ENCODE results near the gene DBX1.
"Not testable (repeated sequence)": the region's sequence is repeated elsewhere in the genome, so short reads cannot be mapped to it uniquely, and the experiment has no call there.

DBX1 gene, protein sequence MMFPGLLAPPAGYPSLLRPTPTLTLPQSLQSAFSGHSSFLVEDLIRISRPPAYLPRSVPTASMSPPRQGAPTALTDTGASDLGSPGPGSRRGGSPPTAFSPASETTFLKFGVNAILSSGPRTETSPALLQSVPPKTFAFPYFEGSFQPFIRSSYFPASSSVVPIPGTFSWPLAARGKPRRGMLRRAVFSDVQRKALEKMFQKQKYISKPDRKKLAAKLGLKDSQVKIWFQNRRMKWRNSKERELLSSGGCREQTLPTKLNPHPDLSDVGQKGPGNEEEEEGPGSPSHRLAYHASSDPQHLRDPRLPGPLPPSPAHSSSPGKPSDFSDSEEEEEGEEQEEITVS

DNA sequence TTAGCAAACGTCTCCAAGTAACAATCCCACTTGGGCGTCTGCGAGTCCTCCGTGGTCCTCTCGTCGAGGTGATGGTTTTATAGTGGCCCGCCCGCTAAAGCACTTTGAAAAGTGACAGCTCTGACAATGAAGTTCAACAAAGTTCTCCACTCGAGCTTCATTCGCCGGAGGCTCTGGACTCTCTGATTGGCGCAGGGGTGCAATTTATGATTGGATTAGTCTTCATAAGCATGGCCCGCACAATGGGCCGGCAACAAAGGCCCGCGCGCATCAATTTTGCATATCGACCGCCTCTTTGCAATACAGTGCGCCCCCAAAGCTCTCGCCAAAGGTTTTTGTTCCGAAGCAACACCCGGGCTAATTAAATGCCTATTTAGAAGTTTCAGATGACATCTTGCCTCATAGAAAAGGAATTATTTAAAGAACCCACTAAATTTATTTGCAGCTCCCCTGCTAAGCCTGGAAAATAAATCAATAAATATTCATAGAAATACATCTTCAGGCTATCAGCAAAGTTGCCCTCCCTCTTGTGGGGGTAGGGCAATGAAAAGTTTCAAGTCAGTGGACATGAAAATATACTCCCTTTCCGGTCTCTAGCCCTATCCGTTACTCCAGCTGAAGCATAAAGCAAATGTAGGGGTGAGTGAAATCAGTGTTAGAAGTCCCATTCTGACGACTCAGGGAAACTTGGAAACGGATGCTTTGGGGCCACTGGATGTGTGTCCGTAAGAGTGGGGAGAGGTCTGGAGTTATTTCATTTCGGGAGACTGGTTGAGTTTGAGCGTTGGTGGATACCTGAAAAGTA is at the start of gene DBX1:
Gene DBX1, minus strand, starts transcription at position 51 of the 805 bp plus-strand sequence. CDS start 151 bp downstream, outside the sequence.
- Histone ChIP-seq H3K27me3 (ENCODE audit: control insufficient read depth, insufficient read depth, low read length) (peaks cover 47% of the 10 kb centered on the region), H3K27ac (ENCODE audit: low read depth, low read length) (no peak within 1 kb of the TSS), H3K9ac (ENCODE audit: low read length) (no peak within 1 kb of the TSS), H3K4me3 (ENCODE audit: low read length) (no peak within 1 kb of the TSS), H3K36me3 (ENCODE audit: control insufficient read depth, insufficient read depth, low read length) (no peaks in the 10 kb centered on the region), H3K4me1 (ENCODE audit: control insufficient read depth, insufficient read depth, low read length) (peaks cover 5% of the 10 kb centered on the region)

DNA sequence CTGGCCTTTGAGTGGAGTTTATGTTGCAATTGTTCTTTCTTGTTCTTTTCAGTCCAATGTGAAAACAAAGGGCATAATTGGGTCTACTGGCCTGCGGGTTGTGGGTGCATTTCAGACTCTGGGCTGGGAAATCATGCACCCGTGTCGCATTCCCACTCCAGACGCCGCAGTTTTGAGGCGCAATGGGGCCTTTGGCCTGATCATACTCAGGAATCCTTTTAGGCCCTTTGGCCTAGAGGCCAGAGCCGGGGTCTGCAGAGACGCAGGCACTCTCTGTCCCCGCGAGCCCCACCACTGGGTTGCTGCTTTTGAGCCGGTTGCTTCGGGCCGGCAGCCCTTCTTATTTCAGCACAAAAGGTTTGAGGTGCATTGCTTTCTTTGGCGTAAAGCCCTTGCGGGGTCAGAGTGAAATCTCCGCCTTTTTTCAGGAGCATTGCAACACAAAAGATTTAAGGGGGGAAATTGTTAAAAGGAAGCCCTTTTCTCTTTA is 48.4 kb upstream of the DBX1 start:
- Histone ChIP-seq H3K27me3 (ENCODE audit: control insufficient read depth, insufficient read depth, low read length) (peaks cover 3% of the 10 kb centered on the region), H3K9ac (ENCODE audit: low read length) (no peak overlapping the region), H3K36me3 (ENCODE audit: control insufficient read depth, insufficient read depth, low read length) (no peaks in the 10 kb centered on the region), H3K4me1 (ENCODE audit: control insufficient read depth, insufficient read depth, low read length) (no peaks in the 10 kb centered on the region), H3K27ac (ENCODE audit: low read depth, low read length) (no peak overlapping the region), H3K4me3 (ENCODE audit: low read length) (no peak overlapping the region)

DNA sequence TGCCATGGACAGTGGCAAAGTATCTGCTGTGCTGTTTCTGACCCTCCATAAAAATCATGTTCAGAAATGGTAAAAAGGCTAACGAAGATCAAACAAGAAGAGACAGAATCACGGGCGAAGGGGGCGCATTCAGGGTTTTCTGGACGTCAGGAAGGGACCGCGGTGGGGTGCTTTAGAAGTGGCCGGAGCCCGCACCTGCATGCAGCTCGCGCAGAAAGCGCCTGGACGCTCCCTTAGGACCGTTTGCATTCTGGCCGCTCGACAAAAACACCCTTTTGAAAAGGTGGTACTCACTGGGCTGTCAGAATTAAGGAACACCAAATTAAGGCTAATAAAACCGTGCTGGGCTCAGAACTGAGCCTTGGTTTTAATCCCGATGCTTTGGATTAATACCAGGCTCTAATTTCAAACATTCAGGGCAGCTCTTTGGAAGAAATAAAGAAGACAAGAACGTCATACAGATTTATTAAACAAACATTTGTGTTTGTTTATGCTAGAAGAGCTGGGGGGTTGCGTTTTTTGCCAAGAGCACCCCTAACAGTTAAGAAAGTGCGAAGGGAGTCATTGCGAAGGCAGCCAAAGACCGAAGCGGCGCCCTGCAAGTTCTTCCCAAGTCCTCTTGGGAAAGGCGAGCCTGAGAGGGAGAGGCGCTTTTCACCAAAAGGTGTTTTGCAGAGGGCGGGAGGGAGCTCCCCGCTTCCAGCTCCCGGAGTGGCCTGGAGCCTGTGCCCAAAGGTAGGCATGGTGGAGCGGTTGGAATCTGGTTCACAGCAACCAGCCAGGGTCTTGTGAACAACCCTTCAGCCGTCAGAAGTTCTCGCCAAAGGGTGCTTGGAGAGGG is 47.7 kb upstream of the DBX1 start:
- no peaks in the 10 kb centered on the region for H3K36me3 ChIP-seq (ENCODE audit: control insufficient read depth, insufficient read depth, low read length)
- H3K27ac ChIP-seq (ENCODE audit: low read depth, low read length): no peak overlapping the region
- no peak overlapping the region for H3K4me3 ChIP-seq (ENCODE audit: low read length)
- H3K27me3 ChIP-seq (ENCODE audit: control insufficient read depth, insufficient read depth, low read length): peaks cover 3% of the 10 kb centered on the region
- no peaks in the 10 kb centered on the region for H3K4me1 ChIP-seq (ENCODE audit: control insufficient read depth, insufficient read depth, low read length)
- no peak overlapping the region for H3K9ac ChIP-seq (ENCODE audit: low read length)

DNA sequence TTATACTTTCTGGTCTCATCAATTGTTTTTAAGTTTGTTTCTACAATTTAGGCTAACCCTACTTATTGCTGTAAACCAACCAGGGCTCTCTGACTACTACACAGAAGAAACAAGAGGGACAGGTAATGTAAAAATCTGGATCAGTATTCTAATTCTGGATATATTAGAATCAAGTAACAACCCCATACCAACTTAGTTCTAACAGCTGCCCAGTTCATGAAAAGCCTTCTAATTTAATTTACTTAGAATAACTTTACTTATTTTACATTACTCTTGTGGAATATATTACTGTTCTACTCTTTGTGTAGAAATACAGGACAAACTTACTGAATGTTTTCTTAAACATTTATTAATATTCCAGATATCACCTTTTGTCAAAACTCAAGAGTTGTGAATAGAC is 45.5 kb upstream of the DBX1 start:
- no peaks in the 10 kb centered on the region for H3K4me1 ChIP-seq (ENCODE audit: control insufficient read depth, insufficient read depth, low read length)
- peaks cover 3% of the 10 kb centered on the region for H3K27me3 ChIP-seq (ENCODE audit: control insufficient read depth, insufficient read depth, low read length)
- no peak overlapping the region for H3K4me3 ChIP-seq (ENCODE audit: low read length)
- no peak overlapping the region for H3K9ac ChIP-seq (ENCODE audit: low read length)
- H3K36me3 ChIP-seq (ENCODE audit: control insufficient read depth, insufficient read depth, low read length): no peaks in the 10 kb centered on the region
- H3K27ac ChIP-seq (ENCODE audit: low read depth, low read length): no peak overlapping the region

DNA sequence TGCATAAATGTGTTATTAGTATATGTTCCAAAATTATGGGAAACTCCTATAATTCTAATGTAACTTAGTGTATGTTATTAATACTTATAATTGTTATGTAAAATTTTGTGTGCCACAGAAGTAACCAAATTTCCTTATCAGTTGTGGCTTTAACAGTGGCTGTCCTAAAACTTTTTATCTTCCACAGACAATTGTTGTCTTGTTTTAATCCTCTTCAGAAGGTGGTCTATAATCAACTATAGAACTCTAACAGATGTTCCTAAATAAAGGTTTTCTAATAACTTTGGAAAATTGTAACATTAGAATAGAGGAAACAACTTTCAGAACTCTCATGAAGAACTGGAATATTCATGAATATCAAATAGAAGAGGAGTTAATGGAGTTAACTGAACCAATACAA is 44.4 kb upstream of the DBX1 start:
- Histone ChIP-seq H3K4me3 (ENCODE audit: low read length) (no peak overlapping the region), H3K27me3 (ENCODE audit: control insufficient read depth, insufficient read depth, low read length) (peaks cover 3% of the 10 kb centered on the region), H3K36me3 (ENCODE audit: control insufficient read depth, insufficient read depth, low read length) (no peaks in the 10 kb centered on the region), H3K9ac (ENCODE audit: low read length) (no peak overlapping the region), H3K4me1 (ENCODE audit: control insufficient read depth, insufficient read depth, low read length) (no peaks in the 10 kb centered on the region), H3K27ac (ENCODE audit: low read depth, low read length) (no peak overlapping the region)

DNA sequence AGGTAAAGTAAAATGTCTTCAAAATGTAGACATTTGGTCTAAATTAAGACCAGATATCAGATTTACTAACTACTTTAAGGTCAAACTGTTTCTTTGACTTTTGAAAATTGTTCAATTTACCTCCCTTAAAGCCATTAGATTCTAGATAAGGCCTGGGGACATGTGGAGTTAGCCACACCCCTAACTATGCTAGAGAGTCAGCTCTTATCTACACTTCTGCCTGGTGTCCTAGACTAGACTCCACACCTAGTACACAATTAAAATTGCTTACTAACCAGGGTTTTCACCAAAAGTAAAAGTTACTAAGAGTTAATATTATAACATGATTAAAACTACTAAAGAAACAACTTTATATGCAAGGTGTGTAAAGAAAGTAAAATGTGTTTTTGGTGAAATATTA is 43.6 kb upstream of the DBX1 start:
- Histone ChIP-seq H3K9ac (ENCODE audit: low read length) (no peak overlapping the region), H3K4me1 (ENCODE audit: control insufficient read depth, insufficient read depth, low read length) (no peaks in the 10 kb centered on the region), H3K27me3 (ENCODE audit: control insufficient read depth, insufficient read depth, low read length) (peaks cover 3% of the 10 kb centered on the region), H3K36me3 (ENCODE audit: control insufficient read depth, insufficient read depth, low read length) (no peaks in the 10 kb centered on the region), H3K4me3 (ENCODE audit: low read length) (no peak overlapping the region), H3K27ac (ENCODE audit: low read depth, low read length) (no peak overlapping the region)

DNA sequence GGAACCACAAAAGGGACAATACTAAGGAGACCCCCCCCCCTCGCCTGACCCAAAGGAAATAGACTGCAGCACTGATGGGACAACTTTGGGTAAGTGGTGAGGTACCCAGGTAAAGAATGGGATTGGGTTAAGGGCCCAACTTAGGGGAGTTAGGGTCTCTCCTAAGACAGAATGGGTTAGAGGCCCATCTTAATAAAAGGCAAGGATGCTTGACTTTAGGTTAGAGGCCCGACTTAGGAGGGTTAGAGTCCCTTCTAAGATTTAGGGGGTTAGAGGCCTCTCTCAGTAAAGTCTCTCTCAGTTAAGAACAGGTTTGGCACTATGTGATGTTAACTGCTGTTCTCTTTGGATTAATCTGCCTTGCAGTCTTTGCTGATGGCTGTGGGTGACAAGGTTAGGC is 41.0 kb upstream of the DBX1 start:
- Histone ChIP-seq H3K4me1 (ENCODE audit: control insufficient read depth, insufficient read depth, low read length) (no peaks in the 10 kb centered on the region), H3K4me3 (ENCODE audit: low read length) (no peak overlapping the region), H3K27ac (ENCODE audit: low read depth, low read length) (no peak overlapping the region), H3K27me3 (ENCODE audit: control insufficient read depth, insufficient read depth, low read length) (no peaks in the 10 kb centered on the region), H3K9ac (ENCODE audit: low read length) (no peak overlapping the region), H3K36me3 (ENCODE audit: control insufficient read depth, insufficient read depth, low read length) (no peaks in the 10 kb centered on the region)

DNA sequence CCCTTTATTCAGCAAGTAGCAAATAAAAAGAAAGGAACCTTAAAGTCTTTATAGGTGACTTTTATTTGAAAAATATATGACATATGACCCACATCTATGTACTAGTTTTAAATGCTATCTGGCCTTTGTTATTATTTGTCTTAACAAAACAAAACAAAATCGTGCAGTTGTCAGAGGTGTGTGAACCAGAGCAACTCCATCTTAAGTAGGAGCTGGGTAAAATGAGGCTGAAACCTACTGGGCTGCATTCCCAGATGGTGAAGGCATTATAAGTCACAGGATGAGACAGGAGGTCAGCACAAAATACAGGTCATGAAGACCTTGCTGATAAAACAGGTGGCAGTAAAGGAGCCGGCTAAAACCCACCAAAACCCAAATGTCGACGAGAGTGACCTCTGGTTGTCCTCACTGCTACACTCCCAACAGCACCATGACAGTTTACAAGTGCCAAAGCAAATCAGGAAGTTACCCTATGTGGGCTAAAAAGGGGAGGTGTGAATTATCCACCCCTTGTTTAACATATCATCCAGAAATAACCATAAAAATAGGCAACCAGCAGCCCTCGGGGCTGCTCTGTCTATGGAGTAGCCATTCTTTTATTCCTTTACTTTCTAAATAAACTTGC is 40.2 kb upstream of the DBX1 start:
- H3K27me3 ChIP-seq (ENCODE audit: control insufficient read depth, insufficient read depth, low read length); H3K9ac ChIP-seq (ENCODE audit: low read length); H3K36me3 ChIP-seq (ENCODE audit: control insufficient read depth, insufficient read depth, low read length); H3K27ac ChIP-seq (ENCODE audit: low read depth, low read length); H3K4me1 ChIP-seq (ENCODE audit: control insufficient read depth, insufficient read depth, low read length); H3K4me3 ChIP-seq (ENCODE audit: low read length): not testable (repeated sequence)

DNA sequence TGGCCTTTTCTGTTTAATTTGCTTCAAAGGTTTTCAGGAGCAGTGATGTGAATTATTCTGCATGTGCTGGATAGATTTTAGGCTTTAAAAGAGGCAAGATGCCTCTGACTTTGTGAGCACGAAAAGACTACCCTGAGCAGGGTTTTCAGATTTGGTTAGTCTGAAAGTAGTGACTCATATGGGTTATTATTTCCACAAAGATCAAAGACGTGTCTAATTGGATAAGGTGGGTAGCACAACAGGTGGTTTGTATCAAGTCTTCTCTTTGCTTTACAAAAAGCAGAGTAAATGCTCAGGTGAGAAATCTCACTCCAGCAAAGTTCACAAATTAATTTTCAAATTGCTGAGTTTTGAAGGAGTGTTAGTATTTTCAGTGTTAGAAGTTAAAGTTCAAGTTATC is 37.6 kb upstream of the DBX1 start:
- H3K27me3 ChIP-seq (ENCODE audit: control insufficient read depth, insufficient read depth, low read length): no peaks in the 10 kb centered on the region
- H3K36me3 ChIP-seq (ENCODE audit: control insufficient read depth, insufficient read depth, low read length): no peaks in the 10 kb centered on the region
- H3K9ac ChIP-seq (ENCODE audit: low read length): no peak overlapping the region
- no peak overlapping the region for H3K27ac ChIP-seq (ENCODE audit: low read depth, low read length)
- H3K4me3 ChIP-seq (ENCODE audit: low read length): no peak overlapping the region
- H3K4me1 ChIP-seq (ENCODE audit: control insufficient read depth, insufficient read depth, low read length): no peaks in the 10 kb centered on the region

DNA sequence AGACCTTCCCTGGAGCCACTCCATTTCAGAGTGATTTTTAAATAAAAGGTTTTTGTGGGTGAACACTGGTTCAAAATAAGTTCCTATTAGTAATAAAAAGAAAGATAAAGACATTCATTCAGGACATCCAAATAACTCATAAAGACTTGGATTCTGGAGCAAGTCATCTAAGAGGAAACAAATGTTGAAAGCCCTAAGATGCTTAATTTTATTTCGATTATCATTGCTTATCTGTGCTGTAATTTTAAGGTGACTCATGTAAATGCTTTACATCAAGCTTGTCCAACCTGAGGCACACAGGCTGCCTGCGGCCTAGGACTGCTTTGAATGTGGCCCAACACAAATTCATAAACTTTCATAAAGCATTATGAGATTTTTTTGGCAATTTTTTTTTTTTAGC is 34.2 kb upstream of the DBX1 start:
- H3K36me3 ChIP-seq (ENCODE audit: control insufficient read depth, insufficient read depth, low read length): no peaks in the 10 kb centered on the region
- H3K4me1 ChIP-seq (ENCODE audit: control insufficient read depth, insufficient read depth, low read length): no peaks in the 10 kb centered on the region
- H3K4me3 ChIP-seq (ENCODE audit: low read length): no peak overlapping the region
- H3K9ac ChIP-seq (ENCODE audit: low read length): no peak overlapping the region
- H3K27me3 ChIP-seq (ENCODE audit: control insufficient read depth, insufficient read depth, low read length): no peaks in the 10 kb centered on the region
- no peak overlapping the region for H3K27ac ChIP-seq (ENCODE audit: low read depth, low read length)

DNA sequence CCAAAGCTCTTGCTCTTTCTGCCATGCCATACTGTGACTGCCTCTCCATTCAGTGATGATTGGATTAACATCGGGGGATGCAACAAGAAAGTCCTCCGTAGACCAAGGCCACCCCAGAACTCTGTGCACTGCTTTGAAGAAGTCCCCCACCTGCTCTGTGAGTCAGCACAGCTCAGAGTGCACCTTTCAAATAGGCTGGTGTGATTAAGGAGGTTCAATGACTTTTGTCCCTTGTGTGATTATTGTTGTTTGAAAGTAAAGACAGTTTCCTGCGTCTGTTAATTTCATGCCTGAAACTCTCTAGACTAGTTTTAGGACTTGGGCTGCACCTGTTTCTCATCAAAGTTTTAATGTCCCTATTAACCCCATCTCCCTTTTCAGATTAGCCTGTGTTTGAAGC is 33.0 kb upstream of the DBX1 start:
- H3K27me3 ChIP-seq (ENCODE audit: control insufficient read depth, insufficient read depth, low read length): no peaks in the 10 kb centered on the region
- no peaks in the 10 kb centered on the region for H3K4me1 ChIP-seq (ENCODE audit: control insufficient read depth, insufficient read depth, low read length)

DNA sequence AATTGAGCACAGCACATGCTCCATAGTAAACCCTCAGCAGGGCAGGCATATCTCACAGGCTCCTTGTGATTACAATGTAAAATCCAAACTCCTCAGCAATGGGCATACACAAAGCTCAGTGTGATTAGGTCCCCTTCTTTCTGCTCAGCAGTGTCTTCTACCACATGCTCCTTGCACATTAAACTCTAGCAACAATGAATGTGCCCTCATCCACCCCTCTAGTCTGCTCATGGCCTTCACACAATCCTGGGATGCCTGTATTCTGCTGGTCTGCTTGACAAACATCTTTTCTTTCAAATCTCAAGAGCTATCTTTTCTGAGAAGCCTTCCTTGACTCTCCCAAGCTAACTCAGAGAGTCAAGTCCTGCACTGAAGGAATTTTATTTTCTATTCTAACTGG is 32.4 kb upstream of the DBX1 start:
- no peak overlapping the region for H3K27ac ChIP-seq (ENCODE audit: low read depth, low read length)
- H3K4me1 ChIP-seq (ENCODE audit: control insufficient read depth, insufficient read depth, low read length): no peaks in the 10 kb centered on the region
- no peak overlapping the region for H3K9ac ChIP-seq (ENCODE audit: low read length)
- H3K4me3 ChIP-seq (ENCODE audit: low read length): no peak overlapping the region
- H3K36me3 ChIP-seq (ENCODE audit: control insufficient read depth, insufficient read depth, low read length): no peaks in the 10 kb centered on the region
- no peaks in the 10 kb centered on the region for H3K27me3 ChIP-seq (ENCODE audit: control insufficient read depth, insufficient read depth, low read length)

More for the DNA sequence above, 33.0 kb upstream of the DBX1 start:
- Histone ChIP-seq H3K4me3 (ENCODE audit: low read length) (no peak overlapping the region), H3K9ac (ENCODE audit: low read length) (no peak overlapping the region), H3K27ac (ENCODE audit: low read depth, low read length) (no peak overlapping the region), H3K36me3 (ENCODE audit: control insufficient read depth, insufficient read depth, low read length) (no peaks in the 10 kb centered on the region)

Data from rectal smooth muscle tissue (tissue), 1 donor.